Tibial nerve (tissue), 3 donors: ENCODE measurements around the gene PAPSS2.

Experiments used
- CTCF ChIP-seq, 5 experiments: fragments of 200-600 bp in 3 of 5; fragments of 450-650 bp in 2 of 5; sonication (generic) in 3 of 5; IDR thresholded peaks; one replicate each; pipeline ENCODE4 v1.5.1; 2016 to 2019; ENCODE audit warnings: antibody characterized with exemption in 5 of 5, mild to moderate bottlenecking in 3 of 5, moderate library complexity in 2 of 5
- POLR2A ChIP-seq, 2 donors: fragments of 450-650 bp; IDR thresholded peaks; one replicate each; pipeline ENCODE4 v1.6.1; 2017; ENCODE audit warnings: antibody characterized with exemption in 2 of 2, mild to moderate bottlenecking in 2 of 2, moderate library complexity in 2 of 2

GRCh38 chr10:87678302-87678701, 18.6 kb downstream of the PAPSS2 start:
- TF ChIP-seq POLR2A (IDR thresholded peaks at IDR 0.05) (no peak), CTCF (IDR thresholded peaks at IDR 0.05) (no peak)
